HG03432 (cell line): Measurements from ENCODE around the gene TMEM80.
A peak's percentile ranks its signal among the peaks of the same experiment; 100 is the strongest.

Experiments
- ATAC-seq: cut with Tn5 transposase; IDR thresholded peaks from one replicate; pipeline ENCODE4 v1.9.1; 2021; ENCODE audit warnings: mild to moderate bottlenecking, moderate library complexity; ENCODE audit not compliant: unreplicated experiment

TMEM80 gene

GRCh38 chr11:742156-742546, 46.5 kb downstream of the TMEM80 start:
- ATAC-seq, result no peak

- no peak for ATAC-seq
These were observed 47.1 kb downstream of the TMEM80 start for GRCh38 chr11:742571-743201.

DNA sequence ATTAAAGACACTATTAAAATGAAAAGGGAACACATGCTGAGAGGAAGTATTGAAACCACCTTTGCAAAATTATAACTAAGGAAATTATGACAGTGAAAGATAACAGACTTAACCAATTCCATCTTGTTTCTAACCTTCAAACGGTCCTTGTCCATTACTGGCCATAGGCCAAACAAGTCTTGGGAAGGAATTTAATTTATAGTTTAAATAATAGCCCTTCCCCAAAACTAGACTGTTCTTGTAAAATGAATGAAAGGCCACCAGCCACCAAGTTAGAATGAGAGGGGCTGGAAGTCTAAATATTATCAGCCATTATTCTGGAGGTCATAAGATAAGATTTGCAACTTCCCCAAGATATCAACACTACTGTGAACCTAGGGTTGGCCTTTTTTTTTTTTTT, 49.8 kb downstream of the TMEM80 start:
- no peak for ATAC-seq

DNA sequence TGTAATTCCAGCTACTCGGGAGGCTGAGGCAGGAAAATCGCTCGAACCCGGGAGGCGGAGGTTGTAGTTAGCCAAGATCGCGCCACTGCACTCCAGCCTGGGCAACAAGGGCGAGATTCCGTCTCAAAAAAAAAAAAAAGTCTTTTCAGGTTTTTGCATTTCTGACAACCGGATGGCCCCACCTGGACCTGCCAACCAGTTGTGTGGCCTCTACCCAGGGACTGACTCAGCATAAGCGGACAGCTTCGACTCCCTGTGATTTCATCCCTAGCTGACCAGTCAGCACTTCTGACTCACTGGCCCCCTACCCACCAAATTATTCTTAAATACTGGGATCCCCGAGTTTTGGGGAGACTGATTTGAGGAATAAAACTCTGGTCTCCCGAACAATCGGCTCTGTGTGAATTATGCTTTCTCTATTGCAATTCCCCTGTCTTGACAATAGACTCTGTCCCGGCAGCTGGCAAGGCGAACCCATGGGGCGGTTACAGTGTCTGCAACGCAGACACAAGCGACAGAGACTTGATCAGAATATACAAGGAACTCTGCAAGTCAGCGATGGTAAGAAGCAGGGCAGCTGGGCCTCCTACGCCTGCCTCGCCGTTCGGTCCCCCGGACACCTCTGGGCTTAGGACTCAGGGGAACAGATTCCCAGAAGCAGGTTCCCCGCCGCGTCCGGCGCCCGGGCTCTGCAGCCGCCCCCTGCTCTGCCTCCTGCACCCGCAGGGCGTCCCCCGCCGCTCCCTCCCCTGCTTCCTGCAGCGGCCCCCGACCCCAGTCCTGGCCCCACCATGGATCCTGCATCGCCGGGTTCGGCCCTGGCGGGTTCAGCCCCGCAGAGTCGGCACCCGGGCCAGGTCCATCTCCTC, 50.9 kb downstream of the TMEM80 start:
- peak; percentile 26 for ATAC-seq

GRCh38 chr11:747158-748006, 51.8 kb downstream of the TMEM80 start, which contains the start of gene TALDO1:
Gene TALDO1, plus strand, starts transcription at chr11:747464. Its CDS starts 18 bp downstream, at chr11:747482.
- peak; percentile 93 for ATAC-seq

DNA sequence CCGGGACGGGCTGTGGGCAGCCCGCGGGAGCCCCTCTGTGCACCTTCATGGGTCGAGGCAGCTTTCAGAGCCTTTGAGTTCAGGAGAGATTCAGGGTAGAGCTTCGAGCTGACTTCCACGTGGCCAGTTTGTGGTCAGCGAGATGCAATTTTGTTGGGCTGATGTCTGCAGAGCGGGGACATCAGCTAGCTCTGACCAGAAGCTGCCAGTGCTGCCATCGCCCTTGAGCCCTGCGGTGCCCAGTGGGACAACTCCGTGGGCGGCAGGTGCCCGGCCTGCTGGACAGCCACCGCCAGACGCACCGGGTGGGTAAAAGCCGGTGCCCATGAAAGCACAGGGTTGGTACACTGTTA, 52.4 kb downstream of the TMEM80 start:
- ATAC-seq, result peak; percentile 1

- ATAC-seq, result no peak
These were observed 54.1 kb downstream of the TMEM80 start for GRCh38 chr11:749731-750130.
